K562 (cell line): ENCODE measurements around the gene QSOX2. TPM values are rescaled to one million over a fixed set of nuclear protein-coding genes. Genes with fewer than 3 reads are reported as not detected.

Experiments used
- ATAC-seq: fragments of 200-7000 bp; cut with Tn5 transposase; 3 replicates; pipeline ENCODE4 v1.9.1; 2020; ENCODE audit warnings: moderate library complexity
- BruUV-seq: library from RNA; stranded (reverse); fragments of 400-500 nt; replicated peaks from 2 replicates; lab custom pipeline; 2021; lab: Mats Ljungman, UMichigan
- CTCF ChIA-PET: fragments of 300-600 bp; formaldehyde crosslinking; extraction: SDS; loops from one replicate; lab custom pipeline; 2021; ENCODE audit warnings: low intra/inter-chr PET ratio; lab: Yijun Ruan, JAX
- POLR2A ChIA-PET: fragments of 300-600, 350-650 bp; sonication (Branson Sonifier 250); formaldehyde crosslinking; extraction: SDS; loops from one replicate; lab custom pipeline; 2021; ENCODE audit warnings: antibody characterized with exemption, inconsistent platforms; lab: Yijun Ruan, JAX
- DNase-seq, 4 experiments: peaks; one replicate each; pipeline versions ENCODE4 v3.0.0 to v3.0.0-alpha.2; 2011 to 2018; ENCODE audit warnings: low spot score in 3 of 4, mixed read lengths in 3 of 4; ENCODE audit errors: extremely low read depth in 1 of 4
- FAIRE-seq: peaks from 2 replicates; lab custom pipeline; 2011; peaks lifted over from hg19 to GRCh38; lab: Jason Lieb, UNC
- H2AFZ ChIP-seq: 2 replicates; pipeline ENCODE4 v1.6.0; 2011; ENCODE audit warnings: low read depth, low read length, control low read depth, inconsistent platforms
- H3K27ac ChIP-seq: fragments of 200-600 bp; 3 replicates; pipeline ENCODE4 v1.8.0; 2011; ENCODE audit warnings: low read depth, mild to moderate bottlenecking, control low read depth, inconsistent platforms, low read length, moderate library complexity, mixed read lengths; ENCODE audit errors: extremely low read depth
- H3K27me3 ChIP-seq, 2 experiments: fragments of 300-600 bp in 1 of 2; 2 replicates in 1 of 2; 3 replicates in 1 of 2; pipeline versions ENCODE4 v1.6.0 to v1.8.0; 2011; ENCODE audit warnings: inconsistent platforms in 2 of 2, low read length in 2 of 2, mild to moderate bottlenecking in 1 of 2, mixed read lengths in 1 of 2, moderate library complexity in 1 of 2; ENCODE audit not compliant: control insufficient read depth in 2 of 2, insufficient read depth in 2 of 2
- H3K36me3 ChIP-seq: fragments of 300-600 bp; 3 replicates; pipeline ENCODE4 v1.8.0; 2011; ENCODE audit warnings: mild to moderate bottlenecking, low read length, inconsistent platforms; ENCODE audit not compliant: control insufficient read depth, insufficient read depth
- H3K4me1 ChIP-seq, 2 experiments: fragments of 200-600 bp in 1 of 2; replicated peaks in 1 of 2; 2 replicates in 1 of 2; 3 replicates in 1 of 2; pipeline versions ENCODE4 v1.5.1 to v1.8.0; 2011; ENCODE audit warnings: inconsistent platforms in 2 of 2, low read length in 2 of 2, mild to moderate bottlenecking in 1 of 2, mixed read lengths in 1 of 2, moderate library complexity in 1 of 2; ENCODE audit not compliant: control insufficient read depth in 2 of 2, insufficient read depth in 2 of 2
- H3K4me2 ChIP-seq: 2 replicates; pipeline ENCODE4 v1.6.1; 2011; ENCODE audit warnings: low read length, control low read depth, inconsistent platforms, mixed read lengths; ENCODE audit not compliant: insufficient read depth
- H3K4me3 ChIP-seq: fragments of 200-600 bp; sonication (generic), shearing (Covaris generic); 2 replicates; pipeline ENCODE4 v1.5.1; 2016; ENCODE audit warnings: control low read depth, inconsistent platforms
- H3K79me2 ChIP-seq: fragments of 200-600 bp; 3 replicates; pipeline ENCODE4 v1.8.0; 2011; ENCODE audit warnings: low read length, inconsistent platforms; ENCODE audit not compliant: control insufficient read depth, insufficient read depth
- H3K9ac ChIP-seq, 2 experiments: 2 replicates each; pipeline versions ENCODE4 v1.6.0 to v1.6.1; 2011; ENCODE audit warnings: low read depth in 2 of 2, low read length in 2 of 2, control low read depth in 1 of 2, inconsistent platforms in 1 of 2, mild to moderate bottlenecking in 1 of 2, mixed read lengths in 1 of 2; ENCODE audit not compliant: insufficient read depth in 1 of 2
- H3K9me1 ChIP-seq: one replicate; pipeline ENCODE4 v1.6.0; 2011; ENCODE audit warnings: inconsistent platforms, mild to moderate bottlenecking, low read length, moderate library complexity; ENCODE audit not compliant: control insufficient read depth, insufficient read depth
- H3K9me3 ChIP-seq: replicated peaks from 2 replicates; pipeline ENCODE4 v1.5.1; 2011; ENCODE audit warnings: low read depth, low read length, inconsistent platforms; ENCODE audit not compliant: control insufficient read depth, insufficient read depth
- H4K20me1 ChIP-seq: replicated peaks from 2 replicates; pipeline ENCODE4 v1.6.1; 2011; ENCODE audit warnings: low read length, inconsistent platforms, mixed read lengths; ENCODE audit not compliant: control insufficient read depth, insufficient read depth
- JUNB ChIP-seq: fragments of 450-650 bp; formaldehyde crosslinking; conservative IDR thresholded peaks from 2 replicates; pipeline ENCODE4 v1.4.0; 2020; ENCODE audit warnings: mild to moderate bottlenecking
- PTTG1 ChIP-seq: fragments of 450-650 bp; IDR thresholded peaks from 2 replicates; pipeline ENCODE4 v1.6.1; 2016; ENCODE audit warnings: low read depth, mild to moderate bottlenecking, missing genetic modification characterization, missing compliant biosample characterization
- TBL1XR1 ChIP-seq, 2 experiments: IDR thresholded peaks; 2 replicates each; pipeline ENCODE4 v1.6.1; 2012; ENCODE audit warnings: improper control_type of control experiment in 2 of 2, low read length in 2 of 2, mild to moderate bottlenecking in 1 of 2
- ZNF766 ChIP-seq: fragments of 200-800 bp; sonication (Bioruptor generic); conservative IDR thresholded peaks from 2 replicates; pipeline ENCODE4 v1.6.1; 2016; ENCODE audit warnings: missing genetic modification characterization, missing compliant biosample characterization
- WGBS: fragments of 100-300 bp; shearing (Covaris generic); methylation state at CpG from one replicate; pipeline ENCODE4 v1.1.6; 2016; ENCODE audit warnings: low coverage, mixed read lengths; ENCODE audit not compliant: insufficient coverage; ENCODE audit errors: missing lambda C conversion rate; 5-methylcytosine and 5-hydroxymethylcytosine counted together
- in situ Hi-C: fragments of 300-500 bp; cut with MboI; formaldehyde crosslinking; loops from 4 replicates; pipeline ENCODE4 v1.15.0; 2018; ENCODE audit warnings: inconsistent platforms, mixed read lengths
- intact Hi-C: fragments of 100-400 bp; cut with micrococcal nuclease; formaldehyde crosslinking; loops from 2 replicates; pipeline ENCODE4 v1.14.2; 2022
- polyA plus RNA-seq, 8 experiments: library from polyadenylated mRNA; depleted of rRNA in 4 of 8; stranded (reverse) in 5 of 8; unstranded in 3 of 8; fragments of >200 nt; fragmentation: Nextera tagmentation in 2 of 8; fragmentation: Illumina TruSeq in 1 of 8; extraction: Ambion mirVana in 2 of 8; extraction: Trizol in 1 of 8; gene quantifications; 2 replicates each; pipeline versions ENCODE4 v1.2.1 to v1.2.3, GENCODE V29; 2011 to 2014; ENCODE audit warnings: inconsistent platforms in 1 of 8, missing spikeins in 1 of 8
- total RNA-seq, 7 experiments: library from RNA; depleted of rRNA in 6 of 7; stranded (reverse); fragments of >200 nt in 6 of 7; fragmentation: Illumina TruSeq in 2 of 7; extraction: Trizol in 2 of 7; gene quantifications; 2 replicates each; pipeline versions ENCODE4 v1.2.1 to v1.2.3, GENCODE V29; 2011 to 2021; ENCODE audit warnings: low replicate concordance in 1 of 7

QSOX2 gene
- total and polyA plus RNA-seq, 9 of the 15 experiments (the other 6 are each of a cell fraction or from before 2014, with no cell fraction given): 0.51 to 23.7 (median 12.7) TPM

DNA sequence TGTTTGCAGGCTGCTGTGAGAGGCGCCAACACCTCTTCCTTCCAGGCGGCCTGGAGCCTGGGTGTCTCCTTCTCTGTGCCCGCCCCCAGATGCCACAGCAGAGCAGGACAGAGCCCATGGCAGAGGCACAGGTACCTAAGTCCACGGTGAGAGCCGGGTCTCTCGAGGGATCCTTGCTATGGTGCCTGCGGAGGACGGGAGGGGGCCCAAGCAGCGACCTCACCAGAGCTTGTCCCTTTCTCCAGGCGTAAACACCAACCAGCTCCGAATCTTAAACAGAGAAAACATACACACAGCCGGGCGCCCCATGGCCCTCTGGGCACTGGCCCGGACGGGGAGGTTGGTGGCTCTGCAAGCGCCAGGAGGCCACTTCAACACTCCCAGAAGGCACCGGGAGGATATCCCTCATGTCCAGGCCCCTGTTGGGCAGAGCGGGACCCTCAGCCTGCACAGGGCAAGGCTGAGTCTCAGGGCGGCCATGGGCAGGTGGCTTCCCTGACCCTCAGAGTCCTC lies 46.5 kb upstream of the QSOX2 start (continued):
- TF ChIP-seq JUNB (CRISPR knock-in tag) (no peak), TBL1XR1 (IDR thresholded peaks at IDR 0.05; ENCODE audit: low read length in 2 of 2) (no peak), ZNF766 (no peak)

DNA sequence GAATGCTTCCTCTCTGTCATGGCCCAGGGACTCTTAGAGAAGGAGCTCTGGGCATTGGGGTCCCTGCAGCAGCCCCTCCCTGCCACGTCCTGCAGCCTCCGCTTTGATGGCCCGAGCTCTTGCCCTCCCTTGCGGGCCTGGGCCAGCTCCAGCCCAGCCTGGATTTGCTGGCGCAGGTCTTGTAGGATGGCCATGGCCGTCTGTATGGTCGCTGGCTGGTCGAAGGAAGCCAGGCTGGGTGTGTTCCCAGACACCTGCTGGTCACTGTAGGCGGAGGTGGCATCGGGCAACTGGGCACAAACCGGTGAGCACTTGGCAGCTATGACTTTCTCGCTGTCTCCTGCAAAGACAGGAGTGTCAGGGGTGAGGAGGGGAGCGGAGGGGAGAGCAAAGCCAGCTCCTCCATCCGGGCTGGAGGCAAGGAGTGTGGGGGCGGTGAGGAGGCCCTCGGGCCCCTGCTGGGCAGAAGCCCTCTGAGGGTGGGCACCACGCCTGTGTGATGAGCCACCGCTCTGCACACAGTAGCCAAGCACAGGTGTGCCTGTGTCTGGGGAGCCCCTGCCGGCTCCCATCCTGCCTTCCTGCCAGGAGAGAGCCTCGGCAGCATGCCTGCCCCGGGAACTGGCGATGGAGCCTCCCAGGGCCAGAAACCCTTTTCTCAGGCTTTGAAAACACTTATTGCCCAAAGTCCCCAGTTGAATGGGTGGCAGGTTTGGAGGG lies 45.9 kb upstream of the QSOX2 start:
- Histone ChIP-seq H3K9ac (no peak overlapping the region), H3K27me3 (peaks cover 16 to 53% of the 10 kb centered on the region in 2 experiments; a peak in 4 of 5 replicates), H3K9me1 (no peaks in the 10 kb centered on the region), H3K4me1 (peaks cover 0 to 50% of the 10 kb centered on the region in 2 experiments; a peak in 2 of 5 replicates), H2AFZ (no peak overlapping the region), H3K79me2 (no peaks in the 10 kb centered on the region), H3K36me3 (no peaks in the 10 kb centered on the region), H3K27ac (no peak overlapping the region), H3K4me3 (no peak overlapping the region), H3K9me3 (peaks cover 13% of the 10 kb centered on the region), H3K4me2 (no peak overlapping the region), H4K20me1 (peaks cover 11% of the 10 kb centered on the region)
- ChIA-PET CTCF (no interaction called here), POLR2A (no interaction called here)
- 8% methylated on average over 22 of the region's 22 CpGs for WGBS
- no peak for TF ChIP-seq PTTG1
- no peak for FAIRE-seq
- ATAC-seq: no peak
- in situ Hi-C loops (no loop called here), intact Hi-C loops (no loop called here)
- BruUV-seq: no TSS peak
- DNase-seq: no peak
